Suprapubic skin (tissue), 4 donors: ENCODE measurements around the gene TTC13. TPM values are rescaled to one million over a fixed set of nuclear protein-coding genes. Genes with fewer than 3 reads are reported as not detected.
"Not testable (repeated sequence)": the region's sequence is repeated elsewhere in the genome, so short reads cannot be mapped to it uniquely, and the experiment has no call there.

ENCODE experiments used
- DNase-seq, 2 donors: peaks; one replicate each; pipeline ENCODE4 v3.0.0-alpha.2; 2019; ENCODE audit warnings: low spot score in 2 of 2
- H3K27ac ChIP-seq: fragments of 200-600 bp; sonication (generic); one replicate; pipeline ENCODE4 v1.5.1; 2019
- H3K27me3 ChIP-seq: fragments of 200-600 bp; sonication (generic); one replicate; pipeline ENCODE4 v1.5.1; 2019
- H3K36me3 ChIP-seq: fragments of 200-600 bp; sonication (generic); one replicate; pipeline ENCODE4 v1.5.1; 2019
- H3K4me1 ChIP-seq: fragments of 200-600 bp; sonication (generic); one replicate; pipeline ENCODE4 v1.5.1; 2019
- H3K4me3 ChIP-seq: fragments of 200-600 bp; sonication (generic); one replicate; pipeline ENCODE4 v1.5.1; 2019; ENCODE audit warnings: mild to moderate bottlenecking
- H3K9me3 ChIP-seq: fragments of 200-600 bp; sonication (generic); one replicate; pipeline ENCODE4 v1.5.1; 2019
- CTCF ChIP-seq, 2 donors: fragments of 200-600 bp in 1 of 2; fragments of 450-650 bp in 1 of 2; sonication (generic) in 1 of 2; IDR thresholded peaks; one replicate each; pipeline ENCODE4 v1.5.1; 2016 to 2019; ENCODE audit warnings: antibody characterized with exemption in 2 of 2, mild to moderate bottlenecking in 1 of 2, moderate library complexity in 1 of 2
- EP300 ChIP-seq: sonication (generic); formaldehyde crosslinking; IDR thresholded peaks from one replicate; pipeline ENCODE4 v1.6.1; 2017; ENCODE audit warnings: antibody characterized with exemption
- POLR2A ChIP-seq, 2 donors: fragments of 450-650 bp; IDR thresholded peaks; one replicate each; pipeline ENCODE4 v1.6.1; 2017; ENCODE audit warnings: antibody characterized with exemption in 2 of 2, mild to moderate bottlenecking in 2 of 2, moderate library complexity in 2 of 2
- POLR2AphosphoS5 ChIP-seq, 3 donors: sonication (generic); formaldehyde crosslinking; IDR thresholded peaks; one replicate each; pipeline ENCODE4 v1.6.1; 2017; ENCODE audit warnings: antibody characterized with exemption in 3 of 3
- WGBS: methylation state at CpG from one replicate; pipeline ENCODE4 v1.1.5; 2018; 5-methylcytosine and 5-hydroxymethylcytosine counted together
- total RNA-seq, 4 donors: library from RNA; depleted of rRNA; stranded (reverse); fragments of >200 nt; gene quantifications; one replicate each; pipeline ENCODE4 v1.1.0, GENCODE V29; 2016

Gene TTC13
- total RNA-seq, 4 donors from 2014 or later: 16.5 to 41.2 (median 19.2) TPM

GRCh38 chr1:231023150-231023549 is 44.5 kb upstream of the TTC13 start:
- 93% methylated on average over 9 of the region's 9 CpGs for WGBS
- H3K27ac ChIP-seq: no peak overlapping the region
- TF ChIP-seq POLR2A (IDR thresholded peaks at IDR 0.05): no peak
- TF ChIP-seq POLR2AphosphoS5 (IDR thresholded peaks at IDR 0.05): no peak
- TF ChIP-seq CTCF (IDR thresholded peaks at IDR 0.05): no peak
- no peak for TF ChIP-seq EP300
- no peak overlapping the region for H3K4me3 ChIP-seq
- peaks cover 8% of the 10 kb centered on the region for H3K4me1 ChIP-seq
- no peaks in the 10 kb centered on the region for H3K36me3 ChIP-seq
- H3K27me3 ChIP-seq: no peaks in the 10 kb centered on the region
- no peak for DNase-seq
- H3K9me3 ChIP-seq: no peaks in the 10 kb centered on the region

GRCh38 chr1:231022543-231022942 is 43.9 kb upstream of the TTC13 start:
- not testable (repeated sequence) for H3K27ac ChIP-seq, H3K4me3 ChIP-seq, H3K27me3 ChIP-seq, DNase-seq, H3K4me1 ChIP-seq, H3K9me3 ChIP-seq, H3K36me3 ChIP-seq
- WGBS: 92% methylated on average over 7 of the region's 7 CpGs

- DNase-seq: no peak
- no peaks in the 10 kb centered on the region for H3K36me3 ChIP-seq
- H3K4me3 ChIP-seq: no peak overlapping the region
- no peak overlapping the region for H3K27ac ChIP-seq
- no peaks in the 10 kb centered on the region for H3K27me3 ChIP-seq
- WGBS: 85% methylated on average over 12 of the region's 12 CpGs
- H3K9me3 ChIP-seq: no peaks in the 10 kb centered on the region
- H3K4me1 ChIP-seq: peaks cover 5% of the 10 kb centered on the region
- TF ChIP-seq EP300 (no peak), CTCF (IDR thresholded peaks at IDR 0.05) (no peak), POLR2A (IDR thresholded peaks at IDR 0.05) (no peak), POLR2AphosphoS5 (IDR thresholded peaks at IDR 0.05) (no peak)
These were observed 42.9 kb upstream of the TTC13 start for GRCh38 chr1:231021540-231022031.

- no peaks in the 10 kb centered on the region for H3K27me3 ChIP-seq
- no peaks in the 10 kb centered on the region for H3K9me3 ChIP-seq
- WGBS: 49% methylated on average over 5 of the region's 7 CpGs
- H3K4me3 ChIP-seq: no peak overlapping the region
- peaks cover 7% of the 10 kb centered on the region for H3K4me1 ChIP-seq
- DNase-seq: no peak
- TF ChIP-seq POLR2A (IDR thresholded peaks at IDR 0.05) (no peak), CTCF (IDR thresholded peaks at IDR 0.05) (no peak), POLR2AphosphoS5 (IDR thresholded peaks at IDR 0.05) (no peak), EP300 (no peak)
- no peaks in the 10 kb centered on the region for H3K36me3 ChIP-seq
- no peak overlapping the region for H3K27ac ChIP-seq
These were observed 42.2 kb upstream of the TTC13 start for GRCh38 chr1:231020816-231021215.

- DNase-seq: no peak
- no peak overlapping the region for H3K4me3 ChIP-seq
- 58% methylated on average over 11 of the region's 14 CpGs for WGBS
- no peak for TF ChIP-seq POLR2AphosphoS5 (IDR thresholded peaks at IDR 0.05)
- peak in 1 of 2 donors; percentile 5 for TF ChIP-seq CTCF (IDR thresholded peaks at IDR 0.05)
- H3K36me3 ChIP-seq: no peaks in the 10 kb centered on the region
- peaks cover 9% of the 10 kb centered on the region for H3K4me1 ChIP-seq
- H3K27me3 ChIP-seq: no peaks in the 10 kb centered on the region
- H3K9me3 ChIP-seq: no peaks in the 10 kb centered on the region
- H3K27ac ChIP-seq: no peak overlapping the region
These were observed 41.5 kb upstream of the TTC13 start for GRCh38 chr1:231020139-231020601.

- no peak for DNase-seq
- peaks cover 9% of the 10 kb centered on the region for H3K4me1 ChIP-seq
- no peaks in the 10 kb centered on the region for H3K9me3 ChIP-seq
- WGBS: 91% methylated on average over 11 of the region's 14 CpGs
- H3K27ac ChIP-seq: no peak overlapping the region
- H3K27me3 ChIP-seq: no peaks in the 10 kb centered on the region
- H3K4me3 ChIP-seq: no peak overlapping the region
- H3K36me3 ChIP-seq: no peaks in the 10 kb centered on the region
- TF ChIP-seq POLR2A (IDR thresholded peaks at IDR 0.05) (no peak), CTCF (IDR thresholded peaks at IDR 0.05) (peak in 1 of 2 donors; percentile 11)
These were observed 41.0 kb upstream of the TTC13 start for GRCh38 chr1:231019711-231020110.
